G401.6 (cell line): ENCODE measurements around the gene NEDD4L.

ENCODE experiments used
- FAIRE-seq: peaks from 2 replicates; lab custom pipeline; 2012; peaks lifted over from hg19 to GRCh38; lab: Jason Lieb, UNC

NEDD4L gene

GRCh38 chr18:58213440-58213839, 169.4 kb downstream of the NEDD4L start:
- FAIRE-seq, result no peak

DNA sequence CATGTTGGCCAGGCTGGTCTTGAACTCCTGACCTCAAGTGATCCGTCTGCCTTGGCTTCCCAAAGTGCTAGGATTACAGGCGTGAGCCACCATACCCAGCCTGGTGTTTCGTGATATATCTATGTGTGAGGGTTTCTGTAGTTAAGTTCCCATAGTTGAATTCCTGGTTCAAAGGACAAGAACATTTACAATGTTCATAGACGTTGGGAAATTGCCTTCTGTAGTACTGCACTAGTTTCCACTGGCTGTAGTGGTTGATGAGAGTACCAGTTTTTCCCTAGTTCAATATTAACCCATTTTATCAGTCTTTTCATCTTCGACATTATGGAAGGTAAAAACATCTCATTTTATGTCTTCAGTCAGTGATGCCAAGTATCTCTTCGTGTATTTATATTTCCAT, 171.0 kb downstream of the NEDD4L start:
- no peak for FAIRE-seq

DNA sequence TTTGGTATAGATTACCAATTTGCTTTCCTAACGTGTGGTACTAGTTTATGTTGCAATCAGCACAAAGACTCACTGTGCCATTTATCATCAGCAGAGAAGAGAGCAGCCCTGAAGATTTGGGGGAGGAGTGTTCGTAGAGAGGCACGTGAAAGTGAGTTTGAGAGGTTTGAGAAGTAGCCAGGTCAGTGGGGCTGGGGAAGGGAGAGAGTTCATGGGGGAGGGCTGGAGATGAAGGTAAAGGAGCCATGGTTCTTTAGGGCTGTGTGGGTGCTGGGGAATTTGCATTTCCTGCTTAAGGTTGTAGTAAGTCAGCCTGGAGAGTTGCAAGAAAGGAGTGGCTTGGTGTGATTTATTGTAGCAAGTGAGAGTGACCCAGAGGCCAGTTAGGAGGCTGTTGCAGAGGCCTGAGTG, 172.1 kb downstream of the NEDD4L start:
- no peak for FAIRE-seq

GRCh38 chr18:58217052-58217451, 173.0 kb downstream of the NEDD4L start:
- no peak for FAIRE-seq

DNA sequence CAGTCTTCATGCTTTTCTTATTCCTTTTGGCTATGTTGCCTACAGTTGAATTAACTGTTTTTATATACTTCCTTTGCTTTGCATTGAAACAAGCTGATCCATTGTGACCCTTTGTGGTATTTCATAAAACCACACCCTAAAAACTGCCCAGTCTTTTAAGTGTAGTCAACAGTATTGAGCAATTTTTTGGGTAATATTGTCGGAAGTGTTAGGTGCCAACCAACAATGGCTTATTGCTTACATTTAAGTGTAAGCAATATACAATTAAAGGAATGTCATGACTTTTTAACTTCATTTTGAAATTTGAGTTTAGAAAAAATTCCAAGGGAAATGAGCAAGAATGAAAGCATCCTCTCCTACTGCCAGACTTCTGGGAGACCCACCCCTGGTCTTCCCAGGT, 174.1 kb downstream of the NEDD4L start:
- FAIRE-seq, result no peak

GRCh38 chr18:58221060-58221725, 177.2 kb downstream of the NEDD4L start:
- no peak for FAIRE-seq

DNA sequence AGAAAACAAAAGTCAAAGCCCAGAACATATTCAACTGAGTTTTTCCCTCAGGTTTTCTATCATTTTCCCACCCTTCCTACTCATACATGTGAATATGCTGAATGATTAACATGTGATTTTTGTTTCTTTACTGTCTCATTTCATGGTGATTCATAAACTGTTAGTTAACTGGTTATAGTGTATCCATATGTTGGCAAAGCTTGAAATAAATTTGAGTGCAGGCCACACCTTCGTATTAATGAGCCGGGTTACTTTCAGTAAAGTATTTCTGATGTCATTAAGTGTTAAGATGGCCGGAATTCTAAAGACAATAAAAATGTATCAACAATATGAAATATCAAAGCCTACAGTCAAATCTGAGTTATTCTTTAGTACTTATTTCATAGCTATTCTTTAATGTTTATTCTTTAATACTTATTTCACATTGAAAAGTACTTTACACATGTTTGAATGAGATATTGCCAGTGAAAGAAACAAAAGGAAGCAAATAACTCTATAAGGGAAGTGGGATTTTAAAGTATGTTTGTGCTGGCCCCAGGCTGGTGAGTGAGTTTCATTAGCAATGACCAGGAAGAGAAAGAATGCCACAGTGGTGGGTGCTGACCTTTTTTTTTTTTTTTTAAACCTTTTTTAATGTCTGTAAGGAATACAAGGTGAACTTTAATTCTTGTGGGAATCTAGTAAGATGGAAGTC, 178.6 kb downstream of the NEDD4L start:
- no peak for FAIRE-seq

DNA sequence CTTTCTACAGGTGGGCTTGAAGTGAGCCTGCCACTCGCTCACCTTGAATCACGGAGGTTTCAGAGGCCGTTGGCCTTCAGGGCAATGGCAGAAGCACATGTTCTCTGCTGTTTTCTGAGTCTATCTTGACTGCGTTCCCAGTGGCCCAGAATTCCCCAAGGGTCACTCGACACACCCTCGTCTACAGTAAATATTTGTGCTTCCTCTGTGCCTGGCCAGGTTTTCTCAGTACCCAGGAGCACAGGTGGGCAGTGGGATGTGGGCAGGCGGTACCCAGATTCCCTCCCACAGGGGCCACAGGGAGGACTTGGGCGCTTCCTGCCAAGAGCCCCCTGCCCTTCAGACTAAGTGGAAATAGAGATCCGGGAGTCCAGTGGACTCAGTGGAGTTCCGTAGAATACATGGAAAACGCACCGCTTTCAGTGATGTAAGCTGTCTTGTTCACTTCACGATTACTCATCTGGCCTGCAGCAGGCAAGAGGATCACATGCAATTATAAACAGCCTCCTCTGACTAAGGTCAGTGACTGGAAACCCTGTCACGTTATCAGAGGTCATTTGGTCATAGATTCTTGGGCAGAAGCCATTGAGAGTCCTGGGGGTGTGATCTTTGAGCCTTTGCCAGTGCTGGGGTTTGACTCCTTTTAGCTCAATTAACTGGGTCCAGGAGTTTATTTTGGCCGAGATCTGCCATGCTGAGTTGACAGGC, 179.8 kb downstream of the NEDD4L start:
- FAIRE-seq, result no peak

GRCh38 chr18:58224425-58224750, 180.4 kb downstream of the NEDD4L start:
- FAIRE-seq, result no peak

DNA sequence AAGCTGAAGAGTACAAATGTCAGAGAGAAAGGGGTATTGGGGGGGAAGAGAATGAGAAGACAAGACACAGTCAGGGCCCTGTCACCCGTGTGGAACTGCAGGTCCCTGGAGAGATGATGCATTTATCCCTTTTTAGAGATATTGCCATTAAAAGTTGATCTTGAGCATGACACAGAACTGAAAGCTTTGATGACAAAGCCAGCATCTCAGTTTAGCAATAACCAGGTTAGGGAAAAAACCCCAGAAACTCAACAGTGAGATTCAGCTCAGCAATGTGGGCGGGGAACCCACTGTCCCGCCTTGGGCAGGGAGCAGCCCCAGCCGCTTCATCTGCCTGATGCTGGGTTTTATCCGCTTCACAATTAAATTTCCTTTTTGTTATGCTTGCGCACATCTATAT, 181.1 kb downstream of the NEDD4L start:
- no peak for FAIRE-seq

GRCh38 chr18:58226429-58226828, 182.4 kb downstream of the NEDD4L start:
- FAIRE-seq, result no peak

- FAIRE-seq, result no peak
Measured at GRCh38 chr18:58227361-58227930, 183.4 kb downstream of the NEDD4L start.

- no peak for FAIRE-seq
Measured at GRCh38 chr18:58228176-58228575, 184.2 kb downstream of the NEDD4L start.

DNA sequence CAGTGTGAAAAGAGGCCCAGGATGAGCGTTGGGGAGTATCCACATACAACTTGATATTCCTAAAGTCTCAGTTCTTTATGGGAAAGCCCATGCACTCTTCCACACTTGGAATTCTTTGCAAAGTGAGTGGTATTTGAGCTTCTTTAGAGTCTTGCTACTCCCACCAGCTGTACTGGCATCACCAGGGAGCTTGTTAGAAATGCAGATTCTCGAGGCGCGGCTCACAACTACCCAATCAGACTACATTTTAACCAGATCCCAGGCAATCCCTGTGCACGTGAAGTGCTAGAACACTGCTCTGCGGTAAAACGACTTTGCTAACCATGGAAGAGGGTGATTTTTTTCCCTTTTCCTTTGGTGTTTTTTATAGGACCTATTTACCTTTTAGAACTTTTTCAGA, 184.7 kb downstream of the NEDD4L start:
- FAIRE-seq, result no peak

DNA sequence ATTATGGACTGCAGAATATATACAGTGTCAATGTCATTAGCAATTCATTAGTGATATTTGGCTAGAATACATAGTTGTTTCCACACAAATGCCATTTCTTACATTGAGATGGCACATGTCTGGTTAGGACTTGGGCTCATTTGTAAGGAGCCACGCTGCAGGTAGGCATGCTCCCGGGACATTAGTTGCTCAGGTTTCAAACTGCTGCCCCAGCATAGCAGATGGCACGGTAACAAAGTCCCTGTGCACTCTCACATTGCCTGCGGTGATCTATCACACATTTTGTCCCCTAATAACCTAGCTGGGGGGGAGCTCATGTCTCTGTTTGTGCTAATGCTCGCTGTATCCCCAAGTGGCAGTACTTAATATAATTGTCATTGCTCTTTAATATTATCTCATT, 185.1 kb downstream of the NEDD4L start:
- FAIRE-seq, result no peak

- FAIRE-seq, result no peak
Measured at GRCh38 chr18:58230438-58231179, 186.6 kb downstream of the NEDD4L start.

- no peak for FAIRE-seq
Measured at GRCh38 chr18:58231930-58232329, 187.9 kb downstream of the NEDD4L start.

- no peak for FAIRE-seq
Measured at GRCh38 chr18:58232668-58233067, 188.6 kb downstream of the NEDD4L start.

GRCh38 chr18:58234359-58234741, 190.3 kb downstream of the NEDD4L start:
- FAIRE-seq, result no peak

DNA sequence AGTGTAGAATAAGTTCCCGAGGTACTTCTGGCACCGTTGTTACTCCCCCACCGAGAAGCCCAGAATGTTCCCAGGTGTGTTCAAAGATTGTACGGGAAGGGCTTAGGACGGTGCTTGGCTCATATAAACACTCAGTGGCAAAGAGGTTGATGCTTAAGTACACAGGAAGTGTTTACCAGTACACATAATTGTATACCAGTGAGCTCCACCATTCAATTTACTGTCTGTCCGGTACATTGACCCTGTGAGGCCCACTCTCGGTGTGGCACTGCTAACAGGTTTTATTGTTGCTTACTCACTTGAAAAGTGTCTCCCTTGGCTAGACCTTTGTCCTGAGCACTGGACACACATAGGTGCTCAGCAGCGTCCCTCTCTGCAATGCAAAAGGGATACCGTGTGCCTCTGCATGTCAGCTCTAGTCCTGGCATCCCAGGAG, 191.0 kb downstream of the NEDD4L start:
- no peak for FAIRE-seq

- no peak for FAIRE-seq
Measured at GRCh38 chr18:58239879-58240278, 195.9 kb downstream of the NEDD4L start.

- no peak for FAIRE-seq
Measured at GRCh38 chr18:58241026-58241679, 197.1 kb downstream of the NEDD4L start.
